K562 treated with DMSO at 1 percent for 24 hours (cell line): ENCODE data around the gene SPPL3. TPM values are rescaled to one million over a fixed set of nuclear protein-coding genes. Genes with fewer than 3 reads are reported as not detected.

Experiments
- total RNA-seq: library from RNA; unstranded; fragments of 300-600 nt; gene quantifications from 2 replicates; pipeline ENCODE4 v1.2.3, GENCODE V29; 2022; ENCODE audit warnings: low read depth; ENCODE audit not compliant: insufficient read depth

Gene SPPL3
- 18.9 and 25.5 TPM in 2 replicates for total RNA-seq

GRCh38 chr12:120904197-120904773 is at the start of gene SPPL3:
TSS of gene SPPL3 (minus strand) at chr12:120904358. CDS start at chr12:120903867, 491 bp downstream.

DNA sequence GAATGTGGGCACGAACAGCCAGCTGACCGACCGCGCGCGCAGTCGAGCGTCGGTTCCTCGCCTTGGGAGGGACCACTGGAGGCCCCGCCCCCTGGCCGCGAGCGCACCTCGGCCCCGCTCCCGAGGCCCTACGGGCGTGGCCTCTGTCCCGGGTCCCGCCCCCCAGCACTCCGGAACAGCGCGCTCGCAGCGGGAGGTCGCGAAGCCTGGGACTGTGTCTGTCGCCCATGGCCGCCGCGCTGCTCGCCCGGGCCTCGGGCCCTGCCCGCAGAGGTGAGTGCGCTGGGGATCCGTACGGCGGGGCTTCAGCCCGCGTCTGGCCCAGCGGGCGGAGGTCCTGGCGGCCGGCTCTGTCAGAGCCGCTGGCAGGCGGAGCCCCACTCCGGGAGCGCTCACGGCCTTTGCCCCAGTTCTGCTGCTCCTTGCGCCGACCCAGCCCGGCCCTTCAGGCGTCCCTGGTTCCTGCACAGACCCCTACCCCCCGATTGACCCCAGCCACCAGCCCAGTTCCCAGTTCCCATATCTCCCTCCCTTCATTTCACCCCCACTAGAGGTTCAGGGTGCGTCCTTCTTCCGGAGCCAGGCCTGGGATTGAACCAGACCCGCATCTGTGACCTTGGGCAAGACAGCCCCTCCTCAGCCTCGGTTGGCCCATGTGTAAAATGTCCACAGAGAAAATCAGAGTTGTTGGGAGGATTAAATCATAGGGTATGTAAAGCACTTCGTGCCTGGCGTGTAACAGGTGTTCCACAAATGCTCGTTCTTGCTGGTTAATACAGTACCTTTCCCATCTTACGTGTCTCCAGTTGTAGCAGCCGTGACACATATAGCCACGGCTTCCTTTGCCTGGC is 178.3 kb downstream of the SPPL3 start, which contains the start of gene ACADS:
TSS of gene ACADS (plus strand) at position 168 of the 851 bp plus-strand sequence. CDS start at position 228, 60 bp downstream.

Other genes starting within 250 kb of the SPPL3 start
- gene MLEC, start 217.2 kb downstream of the SPPL3 start, total RNA-seq: 40.3 and 44.5 TPM in 2 replicates
- gene UNC119B, start 193.9 kb downstream of the SPPL3 start, total RNA-seq: 24.3 and 30.0 TPM in 2 replicates
- gene ACADS, start 178.5 kb downstream of the SPPL3 start, total RNA-seq: 38.3 and 41.2 TPM in 2 replicates
- gene HNF1A, start 74.2 kb upstream of the SPPL3 start, total RNA-seq: not detected in 2 replicates
- 12.0 and 12.3 TPM in 2 replicates for gene C12orf43, start 112.1 kb upstream of the SPPL3 start, total RNA-seq
- gene OASL, start 134.9 kb upstream of the SPPL3 start, total RNA-seq: not detected in 2 replicates
- 5.3 and 7.5 TPM in 2 replicates for gene P2RX7, start 228.5 kb upstream of the SPPL3 start, total RNA-seq